Measurements from ENCODE around the gene PAAF1.

- TF ChIP-seq POLR2A (IDR thresholded peaks at IDR 0.05) = no peak
- TF ChIP-seq, protein P1, sequence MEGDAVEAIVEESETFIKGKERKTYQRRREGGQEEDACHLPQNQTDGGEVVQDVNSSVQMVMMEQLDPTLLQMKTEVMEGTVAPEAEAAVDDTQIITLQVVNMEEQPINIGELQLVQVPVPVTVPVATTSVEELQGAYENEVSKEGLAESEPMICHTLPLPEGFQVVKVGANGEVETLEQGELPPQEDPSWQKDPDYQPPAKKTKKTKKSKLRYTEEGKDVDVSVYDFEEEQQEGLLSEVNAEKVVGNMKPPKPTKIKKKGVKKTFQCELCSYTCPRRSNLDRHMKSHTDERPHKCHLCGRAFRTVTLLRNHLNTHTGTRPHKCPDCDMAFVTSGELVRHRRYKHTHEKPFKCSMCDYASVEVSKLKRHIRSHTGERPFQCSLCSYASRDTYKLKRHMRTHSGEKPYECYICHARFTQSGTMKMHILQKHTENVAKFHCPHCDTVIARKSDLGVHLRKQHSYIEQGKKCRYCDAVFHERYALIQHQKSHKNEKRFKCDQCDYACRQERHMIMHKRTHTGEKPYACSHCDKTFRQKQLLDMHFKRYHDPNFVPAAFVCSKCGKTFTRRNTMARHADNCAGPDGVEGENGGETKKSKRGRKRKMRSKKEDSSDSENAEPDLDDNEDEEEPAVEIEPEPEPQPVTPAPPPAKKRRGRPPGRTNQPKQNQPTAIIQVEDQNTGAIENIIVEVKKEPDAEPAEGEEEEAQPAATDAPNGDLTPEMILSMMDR (IDR thresholded peaks at IDR 0.05 in 4 of 5, conservative IDR thresholded peaks at IDR 0.05 in 1 of 5) = no peak
Observed at GRCh38 chr11:73862986-73863385, 13.8 kb upstream of the PAAF1 start.
